HG02943 (cell line): ENCODE data around the gene KIF4A.
"Not testable (repeated sequence)": the region's sequence is repeated elsewhere in the genome, so short reads cannot be mapped to it uniquely, and the experiment has no call there.

Experiments
- ATAC-seq: cut with Tn5 transposase; IDR thresholded peaks from one replicate; pipeline ENCODE4 v1.9.1; 2021; ENCODE audit warnings: mild to moderate bottlenecking, low read depth, moderate library complexity; ENCODE audit not compliant: unreplicated experiment

Gene KIF4A, protein sequence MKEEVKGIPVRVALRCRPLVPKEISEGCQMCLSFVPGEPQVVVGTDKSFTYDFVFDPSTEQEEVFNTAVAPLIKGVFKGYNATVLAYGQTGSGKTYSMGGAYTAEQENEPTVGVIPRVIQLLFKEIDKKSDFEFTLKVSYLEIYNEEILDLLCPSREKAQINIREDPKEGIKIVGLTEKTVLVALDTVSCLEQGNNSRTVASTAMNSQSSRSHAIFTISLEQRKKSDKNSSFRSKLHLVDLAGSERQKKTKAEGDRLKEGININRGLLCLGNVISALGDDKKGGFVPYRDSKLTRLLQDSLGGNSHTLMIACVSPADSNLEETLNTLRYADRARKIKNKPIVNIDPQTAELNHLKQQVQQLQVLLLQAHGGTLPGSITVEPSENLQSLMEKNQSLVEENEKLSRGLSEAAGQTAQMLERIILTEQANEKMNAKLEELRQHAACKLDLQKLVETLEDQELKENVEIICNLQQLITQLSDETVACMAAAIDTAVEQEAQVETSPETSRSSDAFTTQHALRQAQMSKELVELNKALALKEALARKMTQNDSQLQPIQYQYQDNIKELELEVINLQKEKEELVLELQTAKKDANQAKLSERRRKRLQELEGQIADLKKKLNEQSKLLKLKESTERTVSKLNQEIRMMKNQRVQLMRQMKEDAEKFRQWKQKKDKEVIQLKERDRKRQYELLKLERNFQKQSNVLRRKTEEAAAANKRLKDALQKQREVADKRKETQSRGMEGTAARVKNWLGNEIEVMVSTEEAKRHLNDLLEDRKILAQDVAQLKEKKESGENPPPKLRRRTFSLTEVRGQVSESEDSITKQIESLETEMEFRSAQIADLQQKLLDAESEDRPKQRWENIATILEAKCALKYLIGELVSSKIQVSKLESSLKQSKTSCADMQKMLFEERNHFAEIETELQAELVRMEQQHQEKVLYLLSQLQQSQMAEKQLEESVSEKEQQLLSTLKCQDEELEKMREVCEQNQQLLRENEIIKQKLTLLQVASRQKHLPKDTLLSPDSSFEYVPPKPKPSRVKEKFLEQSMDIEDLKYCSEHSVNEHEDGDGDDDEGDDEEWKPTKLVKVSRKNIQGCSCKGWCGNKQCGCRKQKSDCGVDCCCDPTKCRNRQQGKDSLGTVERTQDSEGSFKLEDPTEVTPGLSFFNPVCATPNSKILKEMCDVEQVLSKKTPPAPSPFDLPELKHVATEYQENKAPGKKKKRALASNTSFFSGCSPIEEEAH

GRCh38 chrX:70289793-70290770, at the start of gene KIF4A, which contains the start of gene PDZD11:
KIF4A (plus strand) TSS chrX:70290104; CDS start chrX:70290459, 355 bp downstream.
PDZD11 (minus strand) TSS chrX:70289927; CDS start chrX:70289341, 586 bp downstream.
- ATAC-seq = peak; percentile 96

- no peak for ATAC-seq
These were observed 49.2 kb upstream of the KIF4A start for GRCh38 chrX:70240751-70241150.

- no peak for ATAC-seq
These were observed 48.4 kb upstream of the KIF4A start for GRCh38 chrX:70241501-70241900.

GRCh38 chrX:70243601-70244000, 46.3 kb upstream of the KIF4A start:
- ATAC-seq = not testable (repeated sequence)

DNA sequence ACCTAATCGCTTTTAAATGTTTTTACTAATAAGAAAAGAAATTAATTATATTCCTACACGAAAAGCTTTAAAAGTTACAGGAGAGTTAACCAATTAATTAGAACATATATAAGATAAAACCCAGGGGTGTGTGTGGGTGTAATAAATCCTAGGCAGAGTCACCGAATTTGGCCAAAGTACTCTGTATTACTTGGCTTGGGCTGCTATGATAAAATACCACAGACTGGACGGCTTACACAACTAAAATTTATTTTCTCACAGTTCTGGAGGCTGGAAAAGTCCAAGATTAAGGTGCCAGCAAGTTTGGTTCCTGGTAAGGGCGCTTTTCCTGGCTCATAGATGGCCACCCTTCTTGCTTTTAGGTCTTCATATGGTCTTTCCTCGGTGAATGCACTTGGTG, 45.0 kb upstream of the KIF4A start:
- no peak for ATAC-seq

DNA sequence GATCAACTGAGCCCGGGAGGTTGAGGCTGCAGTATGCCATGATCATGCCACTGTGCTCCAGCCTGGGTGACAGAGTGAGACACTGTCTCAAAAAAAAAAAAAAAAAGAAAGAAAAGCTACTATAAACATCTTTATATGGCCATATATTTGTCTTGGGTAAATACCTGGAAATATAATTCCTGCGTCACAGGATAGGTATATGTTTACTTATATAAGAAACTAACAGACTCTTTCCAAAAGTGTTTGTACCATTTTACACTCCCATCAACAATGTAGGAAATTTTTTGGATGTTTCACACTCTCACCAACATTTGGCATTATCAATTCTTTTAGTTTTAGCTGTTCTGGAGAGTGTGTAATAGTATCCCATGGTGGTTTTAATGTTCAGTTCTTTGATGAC, 42.7 kb upstream of the KIF4A start:
- ATAC-seq = no peak

DNA sequence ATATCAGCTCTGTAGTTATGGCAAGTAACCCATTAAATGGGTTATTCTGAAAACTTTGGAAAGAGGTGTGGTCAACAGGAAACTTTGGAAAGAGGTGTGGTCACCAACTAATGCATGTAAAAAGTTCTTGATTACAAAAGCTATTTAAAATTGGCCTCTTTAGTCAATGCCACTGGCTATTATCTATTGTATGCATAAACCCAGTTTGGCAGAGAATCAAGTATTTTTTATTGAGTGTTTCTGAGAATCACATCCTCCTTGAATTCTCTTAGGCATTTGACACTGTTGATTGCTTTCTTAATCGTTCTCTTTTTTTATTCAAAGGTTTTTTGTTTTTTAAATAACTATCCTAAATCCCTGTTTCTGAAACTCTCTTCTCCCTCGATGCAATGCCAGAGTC, 37.4 kb upstream of the KIF4A start:
- no peak for ATAC-seq

DNA sequence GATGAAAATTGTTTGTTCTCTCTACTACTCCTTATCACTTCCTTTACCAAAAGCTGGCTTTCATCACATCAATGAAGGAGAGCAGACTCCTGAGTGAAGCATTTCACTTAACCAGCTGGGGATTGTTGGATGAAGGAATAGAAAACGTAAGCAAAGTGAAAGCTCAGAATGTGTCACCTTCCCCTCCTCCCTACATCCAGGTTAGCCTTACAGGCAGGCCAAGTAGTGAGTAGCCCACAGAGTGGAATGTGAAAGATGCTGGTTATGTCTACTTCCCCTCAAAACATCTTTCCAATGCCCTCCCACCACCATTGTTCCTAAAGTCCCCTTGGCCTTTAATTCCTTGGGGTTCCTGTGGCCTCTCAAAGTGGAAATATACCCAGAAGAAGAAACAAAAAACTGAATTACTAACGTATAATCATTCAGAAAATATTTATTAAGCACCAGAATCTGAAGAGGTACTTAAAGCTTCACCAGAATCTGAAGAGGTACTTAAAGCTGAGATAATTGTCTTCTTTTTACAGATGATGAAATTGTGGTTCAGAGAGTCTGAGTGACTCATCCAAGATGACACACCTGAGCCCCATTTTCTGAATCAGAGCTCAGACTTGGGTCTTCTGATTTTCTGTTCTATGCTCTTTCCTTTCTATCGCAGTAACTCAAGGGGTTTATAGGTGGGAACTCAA, 36.4 kb upstream of the KIF4A start:
- no peak for ATAC-seq

- ATAC-seq = no peak
These were observed 35.9 kb upstream of the KIF4A start for GRCh38 chrX:70254063-70254400.

DNA sequence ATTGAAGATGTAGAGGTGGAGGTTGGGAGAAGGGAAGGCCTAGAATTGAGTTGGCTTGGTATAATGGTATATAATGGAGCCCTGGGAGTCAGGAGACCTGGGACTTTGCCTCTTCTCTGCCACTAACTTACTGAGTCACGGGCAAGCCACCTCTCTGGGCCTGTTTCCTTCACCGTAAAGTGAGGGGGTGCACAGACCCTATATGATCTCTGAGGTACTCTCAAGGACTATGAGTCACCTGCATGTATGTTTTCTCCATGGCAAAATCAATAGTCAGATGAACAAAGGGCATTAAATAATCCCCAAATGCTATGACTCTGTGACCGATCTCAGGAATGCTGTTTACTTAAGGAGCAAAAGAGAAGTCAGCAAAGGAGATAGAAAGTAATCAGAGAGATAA, 35.0 kb upstream of the KIF4A start:
- no peak for ATAC-seq

DNA sequence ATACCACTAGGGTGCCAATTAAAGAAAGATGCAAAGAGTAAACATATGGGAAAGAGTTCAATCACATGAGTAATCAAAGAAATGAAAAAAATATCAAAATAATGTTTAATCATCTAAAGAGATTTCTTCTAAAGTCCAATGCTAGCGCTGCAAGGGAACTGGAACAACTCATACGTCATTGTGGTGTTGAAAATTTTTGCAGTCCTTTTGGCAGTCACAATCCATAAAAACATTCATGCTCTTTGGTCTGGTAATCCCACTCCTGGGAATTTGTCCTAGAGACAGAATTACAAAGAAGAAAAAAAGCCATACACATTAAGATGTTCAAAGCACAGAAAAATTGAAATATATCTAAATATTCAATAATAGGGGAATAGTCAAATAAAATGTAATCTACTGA, 34.5 kb upstream of the KIF4A start:
- no peak for ATAC-seq

GRCh38 chrX:70257423-70258288, 32.2 kb upstream of the KIF4A start:
- no peak for ATAC-seq

DNA sequence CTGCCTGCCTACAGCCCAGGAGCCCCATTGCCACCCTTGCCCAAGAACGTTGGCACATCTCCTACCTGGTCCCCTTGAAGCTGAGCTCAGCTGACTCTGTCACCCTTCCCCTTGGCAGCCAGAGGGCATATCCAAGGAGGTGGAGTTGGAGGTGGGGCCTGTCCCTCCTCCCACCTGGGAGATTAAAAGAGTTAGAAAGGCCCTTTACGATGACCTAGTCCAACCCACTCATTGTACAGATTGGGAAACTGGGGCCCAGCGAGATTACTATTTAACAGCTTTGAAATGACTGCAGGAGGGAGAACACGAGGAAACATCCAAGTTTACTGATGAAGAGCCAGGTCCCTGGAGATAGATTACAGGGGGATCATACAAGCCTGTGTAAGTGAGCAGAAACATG, 29.8 kb upstream of the KIF4A start, which contains the start of gene P2RY4:
P2RY4 (minus strand) TSS at position 101 of the 400 bp plus-strand sequence. CDS start 580 bp downstream, outside the sequence.
- no peak for ATAC-seq

- ATAC-seq = no peak
These were observed 26.8 kb upstream of the KIF4A start for GRCh38 chrX:70262952-70263567.

DNA sequence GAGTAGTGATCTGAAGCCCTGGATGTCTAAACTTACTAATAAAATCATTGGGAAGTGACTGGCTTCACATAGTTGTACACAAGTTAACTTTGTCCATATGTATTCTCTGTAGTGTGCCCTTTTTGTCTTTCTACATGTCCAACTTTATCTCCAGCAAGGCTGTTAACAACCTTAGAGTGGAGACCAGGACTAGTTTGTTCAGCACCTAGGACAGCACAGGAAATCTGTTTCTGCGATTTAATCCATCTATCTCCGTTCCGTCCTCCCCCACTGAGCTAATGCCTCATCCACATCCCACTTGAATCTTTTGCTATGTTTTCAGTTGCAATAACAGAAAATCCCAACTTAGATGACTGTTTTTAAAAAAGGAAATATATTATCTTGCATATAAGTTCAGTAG, 25.1 kb upstream of the KIF4A start:
- no peak for ATAC-seq

GRCh38 chrX:70268034-70268433, 21.9 kb upstream of the KIF4A start, which contains the start of gene ARR3:
ARR3 (plus strand) TSS chrX:70268334; CDS start chrX:70269386, 1,052 bp downstream.
- ATAC-seq = no peak

- not testable (repeated sequence) for ATAC-seq
These were observed 15.9 kb upstream of the KIF4A start for GRCh38 chrX:70274029-70274428.
